A549 treated with dexamethasone at 1 μM for 4 hours (cell line): ENCODE measurements around the gene ZNF546. TPM values are rescaled to one million over a fixed set of nuclear protein-coding genes. Genes with fewer than 3 reads are reported as not detected.

Experiments
- total RNA-seq: library from RNA; stranded (reverse); fragments of 200-300 nt; extraction: Qiagen RNA extraction; gene quantifications from 5 replicates; pipeline ENCODE4 v1.2.3, GENCODE V29; 2022

Gene ZNF546
- 1.8 to 2.5 TPM (median 2.2 TPM) in 5 replicates for total RNA-seq

GRCh38 chr19:39996811-39997637, at the start of gene ZNF546:
TSS of gene ZNF546 (plus strand) at chr19:39997060. CDS start at chr19:39998327, 1,267 bp downstream.

GRCh38 chr19:39970675-39971379, 26.0 kb upstream of the ZNF546 start, which contains the start of gene PSMC4:
TSS of gene PSMC4 (plus strand) at chr19:39971165. CDS start at chr19:39971203, 38 bp downstream.

GRCh38 chr19:40055832-40056504, 59.1 kb downstream of the ZNF546 start, which contains the start of gene ZNF780B:
TSS of gene ZNF780B (minus strand) at chr19:40056231. CDS start at chr19:40050332, 5,899 bp downstream.

Other genes starting within 250 kb of the ZNF546 start
- not detected in 5 replicates for gene LEUTX, start 218.2 kb upstream of the ZNF546 start, total RNA-seq
- 17.4 to 23.0 TPM (median 20.2 TPM) in 5 replicates for gene DYRK1B, start 162.9 kb upstream of the ZNF546 start, total RNA-seq
- gene FBL, start 150.7 kb upstream of the ZNF546 start, total RNA-seq, result 649 to 753 TPM (median 689 TPM) in 5 replicates
- 0.21 to 1.2 TPM (median 0.82 TPM) in 5 replicates for gene FCGBP, start 62.4 kb upstream of the ZNF546 start, total RNA-seq
- 271 to 296 TPM (median 278 TPM) in 5 replicates for gene PSMC4, start 25.9 kb upstream of the ZNF546 start, total RNA-seq
- gene ZNF780B, start 59.2 kb downstream of the ZNF546 start, total RNA-seq, result 5.2 to 7.9 TPM (median 7.3 TPM) in 5 replicates
- gene ZNF780A, start 93.9 kb downstream of the ZNF546 start, total RNA-seq, result 24.8 to 30.2 TPM (median 27.9 TPM) in 5 replicates
- gene MAP3K10, start 194.4 kb downstream of the ZNF546 start, total RNA-seq, result 10.8 to 16.1 TPM (median 13.6 TPM) in 5 replicates
- gene TTC9B, start 221.3 kb downstream of the ZNF546 start, total RNA-seq, result 0.25 to 0.54 TPM (median 0.32 TPM) in 5 replicates
- 0.11 to 0.41 TPM (median 0.25 TPM) in 5 replicates for gene CCNP, start 229.6 kb downstream of the ZNF546 start, total RNA-seq